Ishikawa (cell line): Measurements from ENCODE around the gene FAM81A.

ENCODE experiments used
- CEBPB ChIP-seq: IDR thresholded peaks from 2 replicates; pipeline ENCODE4 v1.6.1; 2012
- CREB1 ChIP-seq: IDR thresholded peaks from 2 replicates; pipeline ENCODE4 v1.6.1; 2012; ENCODE audit warnings: low read depth
- EGR1 ChIP-seq: IDR thresholded peaks from 2 replicates; pipeline ENCODE4 v1.6.1; 2012
- EP300 ChIP-seq: IDR thresholded peaks from 2 replicates; pipeline ENCODE4 v1.6.1; 2012; ENCODE audit warnings: borderline replicate concordance
- FOXM1 ChIP-seq: IDR thresholded peaks from 2 replicates; pipeline ENCODE4 v1.6.1; 2012; ENCODE audit warnings: low read depth, borderline replicate concordance
- MAX ChIP-seq: IDR thresholded peaks from 2 replicates; pipeline ENCODE4 v1.6.1; 2012
- NFIC ChIP-seq: IDR thresholded peaks from 2 replicates; pipeline ENCODE4 v1.6.1; 2012
- RAD21 ChIP-seq: IDR thresholded peaks from 2 replicates; pipeline ENCODE4 v1.6.1; 2012; ENCODE audit warnings: low read depth
- REST ChIP-seq: IDR thresholded peaks from 2 replicates; pipeline ENCODE4 v1.6.1; 2012; ENCODE audit warnings: low read depth, mild to moderate bottlenecking
- TAF1 ChIP-seq: IDR thresholded peaks from 2 replicates; pipeline ENCODE4 v1.6.1; 2012; ENCODE audit warnings: low read depth, mild to moderate bottlenecking
- TCF12 ChIP-seq: IDR thresholded peaks from 2 replicates; pipeline ENCODE4 v1.6.1; 2012; ENCODE audit warnings: low read depth
- TEAD4 ChIP-seq: IDR thresholded peaks from 2 replicates; pipeline ENCODE4 v1.6.1; 2012
- USF1 ChIP-seq: IDR thresholded peaks from 2 replicates; pipeline ENCODE4 v1.6.1; 2012
- YY1 ChIP-seq: IDR thresholded peaks from 2 replicates; pipeline ENCODE4 v1.6.1; 2012; ENCODE audit warnings: low read depth
- ZBTB7A ChIP-seq: IDR thresholded peaks from 2 replicates; pipeline ENCODE4 v1.6.1; 2012; ENCODE audit warnings: low read depth

FAM81A gene

GRCh38 chr15:59443341-59444072 lies 5.5 kb downstream of the FAM81A start:
- TF ChIP-seq EGR1 (no peak), ZBTB7A (no peak), RAD21 (no peak), TCF12 (no peak), USF1 (no peak), MAX (no peak), YY1 (no peak), TEAD4 (no peak)

GRCh38 chr15:59444081-59444835 lies 6.3 kb downstream of the FAM81A start:
- TF ChIP-seq REST (peak; percentile 61; the same call in 1 of the 2 replicates), YY1 (no peak), CREB1 (no peak), EP300 (no peak), FOXM1 (no peak), CEBPB (no peak), RAD21 (no peak)

GRCh38 chr15:59444980-59445545 lies 7.1 kb downstream of the FAM81A start:
- no peak for TF ChIP-seq CEBPB
- no peak for TF ChIP-seq USF1

GRCh38 chr15:59446232-59446957 lies 8.4 kb downstream of the FAM81A start:
- TF ChIP-seq EP300 = no peak
- TF ChIP-seq EGR1 = no peak
- no peak for TF ChIP-seq ZBTB7A
- TF ChIP-seq RAD21 = no peak
- TF ChIP-seq NFIC = no peak
- no peak for TF ChIP-seq FOXM1
- TF ChIP-seq MAX = no peak

- no peak for TF ChIP-seq YY1
- no peak for TF ChIP-seq EGR1
- no peak for TF ChIP-seq TAF1
- no peak for TF ChIP-seq NFIC
- no peak for TF ChIP-seq USF1
- TF ChIP-seq REST = no peak
- no peak for TF ChIP-seq TCF12
These were observed 9.4 kb downstream of the FAM81A start for GRCh38 chr15:59447367-59447766.
